A549 (cell line): Measurements from ENCODE around the gene KIFC1. TPM values are rescaled to one million over a fixed set of nuclear protein-coding genes. Genes with fewer than 3 reads are reported as not detected.
"Not testable (repeated sequence)": the region's sequence is repeated elsewhere in the genome, so short reads cannot be mapped to it uniquely, and the experiment has no call there.

ENCODE experiments used
- ATAC-seq, 2 experiments: fragments of 200-7000 bp in 1 of 2; fragments of >200 bp in 1 of 2; cut with Nextera tagmentation in 1 of 2; cut with Tn5 transposase in 1 of 2; 3 replicates each; pipeline versions ENCODE4 v1.8.0 to v1.9.1; 2018 to 2020; ENCODE audit warnings: mild to moderate bottlenecking in 1 of 2, moderate library complexity in 1 of 2
- CTCF ChIA-PET: fragments of 300-600 bp; sonication (Branson Sonifier 250); formaldehyde crosslinking; extraction: SDS; loops from one replicate; lab custom pipeline; 2021; ENCODE audit warnings: antibody characterized with exemption, inconsistent platforms; lab: Yijun Ruan, JAX
- POLR2A ChIA-PET: fragments of 350-600 bp; formaldehyde crosslinking; extraction: SDS; loops from one replicate; lab custom pipeline; 2021; ENCODE audit warnings: antibody characterized with exemption, inconsistent platforms; lab: Yijun Ruan, JAX
- DNase-seq, 2 experiments: peaks; one replicate each; pipeline versions ENCODE4 v3.0.0 to v3.0.0-alpha.2; 2011 to 2016; ENCODE audit warnings: low read depth in 1 of 2, low spot score in 1 of 2
- FAIRE-seq: peaks from 2 replicates; lab custom pipeline; 2011; peaks lifted over from hg19 to GRCh38; lab: Jason Lieb, UNC
- H3K27ac ChIP-seq, 2 experiments: fragments of >200 bp; sonication (Bioruptor Twin); formaldehyde crosslinking; 3 replicates each; pipeline ENCODE4 v1.5.1; 2016 to 2017
- H3K4me1 ChIP-seq: fragments of >200 bp; sonication (Bioruptor Twin); formaldehyde crosslinking; 3 replicates; pipeline ENCODE4 v1.6.1; 2016
- H3K4me2 ChIP-seq: fragments of >200 bp; sonication (Bioruptor Twin); formaldehyde crosslinking; 3 replicates; pipeline ENCODE4 v1.6.1; 2016
- H3K4me3 ChIP-seq: fragments of >200 bp; sonication (Bioruptor Twin); formaldehyde crosslinking; 3 replicates; pipeline ENCODE4 v1.5.1; 2016
- H3K9me3 ChIP-seq: fragments of >200 bp; sonication (Bioruptor Twin); formaldehyde crosslinking; 3 replicates; pipeline ENCODE4 v1.6.1; 2016
- CEBPB ChIP-seq, 2 experiments: fragments of >200 bp in 1 of 2; sonication (Bioruptor Twin) in 1 of 2; formaldehyde crosslinking in 1 of 2; IDR thresholded peaks; 2 replicates each; pipeline ENCODE4 v1.6.1; 2012 to 2016
- EHMT2 ChIP-seq: fragments of 200-600 bp; sonication (generic); IDR thresholded peaks from 2 replicates; pipeline ENCODE4 v1.6.1; 2016; ENCODE audit warnings: antibody characterized with exemption, low read depth, mild to moderate bottlenecking, moderate library complexity
- EP300 ChIP-seq, 2 experiments: fragments of >200 bp; sonication (Bioruptor Twin); formaldehyde crosslinking; IDR thresholded peaks; 2 replicates in 1 of 2; 3 replicates in 1 of 2; pipeline ENCODE4 v1.6.1; 2016 to 2017
- GATA3 ChIP-seq: IDR thresholded peaks from 2 replicates; pipeline ENCODE4 v1.6.1; 2012; ENCODE audit warnings: borderline replicate concordance
- HES2 ChIP-seq: fragments of >200 bp; sonication (Bioruptor Twin); formaldehyde crosslinking; IDR thresholded peaks from 2 replicates; pipeline ENCODE4 v1.6.1; 2016
- HOXB5 ChIP-seq: fragments of 250-450 bp; sonication (Bioruptor Pico); IDR thresholded peaks from 2 replicates; pipeline ENCODE4 v1.5.0; 2020; ENCODE audit warnings: mild to moderate bottlenecking, moderate library complexity
- JUN ChIP-seq, 2 experiments: fragments of >200 bp; sonication (Bioruptor Twin); formaldehyde crosslinking; IDR thresholded peaks; 2 replicates in 1 of 2; 3 replicates in 1 of 2; pipeline ENCODE4 v1.6.1; 2016 to 2017
- MAFK ChIP-seq: fragments of 450-650 bp; IDR thresholded peaks from 2 replicates; pipeline ENCODE4 v1.6.1; 2014; ENCODE audit not compliant: partially characterized antibody
- MYC ChIP-seq: IDR thresholded peaks from 2 replicates; pipeline ENCODE4 v1.6.1; 2012; ENCODE audit warnings: mild to moderate bottlenecking, inconsistent platforms, low read length, improper control_type of control experiment, borderline replicate concordance
- NR3C1 ChIP-seq: fragments of >200 bp; sonication (Bioruptor Twin); formaldehyde crosslinking; IDR thresholded peaks from 3 replicates; pipeline ENCODE4 v1.6.1; 2017
- RNF2 ChIP-seq: fragments of 200-600 bp; sonication (generic); IDR thresholded peaks from 2 replicates; pipeline ENCODE4 v1.6.1; 2016; ENCODE audit warnings: low read depth, mild to moderate bottlenecking, antibody characterized with exemption, moderate library complexity, borderline replicate concordance
- SMC3 ChIP-seq: fragments of >200 bp; sonication (Bioruptor Twin); formaldehyde crosslinking; IDR thresholded peaks from 3 replicates; pipeline ENCODE4 v1.6.1; 2018; ENCODE audit warnings: inconsistent platforms
- TP53 ChIP-seq: fragments of 250-450 bp; sonication (Bioruptor Pico); IDR thresholded peaks from 2 replicates; pipeline ENCODE4 v1.5.0; 2021; ENCODE audit warnings: mild to moderate bottlenecking, moderate library complexity
- whole genome bisulfite sequencing: methylation state at CpG from one replicate; pipeline ENCODE4 v1.1.6; 2017; ENCODE audit errors: missing lambda C conversion rate; 5-methylcytosine and 5-hydroxymethylcytosine counted together
- polyA plus RNA-seq, 4 experiments: library from polyadenylated mRNA; depleted of rRNA in 3 of 4; stranded (reverse); fragments of >200 nt; fragmentation: RNase III in 1 of 4; extraction: RNeasy Plus Mini Kit Qiagen cat#74134 plus additional on column Dnase treatment in 1 of 4; gene quantifications; 2 replicates in 3 of 4; 3 replicates in 1 of 4; pipeline ENCODE4 v1.2.3, GENCODE V29; 2011 to 2017
- TF ChIP-seq, protein P1 (sequence below): fragments of 250-450 bp; sonication (Bioruptor Pico); IDR thresholded peaks from 2 replicates; pipeline ENCODE4 v1.5.0; 2020; ENCODE audit warnings: low read depth, mild to moderate bottlenecking, moderate library complexity
- TF ChIP-seq, protein P2 (sequence below): fragments of 450-650 bp; IDR thresholded peaks from 2 replicates; pipeline ENCODE4 v1.6.1; 2014; ENCODE audit warnings: antibody characterized with exemption

KIFC1 gene
- polyA plus RNA-seq, 2 of the 4 experiments (the other 2 are of a cell fraction), result 23.9 to 30.5 TPM

DNA sequence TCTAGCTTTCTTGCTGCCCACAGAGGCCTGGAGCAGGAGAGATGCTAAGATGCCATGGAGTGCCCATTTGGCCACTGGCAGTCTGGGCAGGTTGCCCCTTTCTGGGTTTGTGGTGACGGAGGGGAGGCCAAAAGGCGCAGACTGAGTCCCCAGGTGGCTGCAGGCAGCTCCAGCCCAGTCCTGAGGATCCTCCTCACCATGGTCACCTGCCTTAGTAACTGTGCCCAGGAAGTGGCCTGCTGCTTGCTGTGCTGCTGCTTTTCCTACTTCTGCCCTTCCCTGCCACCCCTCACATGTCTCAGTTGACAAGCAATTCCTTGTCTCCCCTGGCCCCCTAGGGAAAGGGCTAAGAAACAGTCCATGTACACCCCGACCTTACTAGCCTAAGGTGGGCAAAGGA, 35.3 kb upstream of the KIFC1 start:
- Histone ChIP-seq H3K4me1 (peaks cover 6% of the 10 kb centered on the region; the same call in 2 of the 3 replicates), H3K9me3 (no peaks in the 10 kb centered on the region), H3K4me2 (no peak overlapping the region), H3K27ac (0 out of 6 replicates have a peak overlapping the region, but pooled peaks of 1 of the 2 experiments have one; percentile 17), H3K4me3 (no peak overlapping the region)
- POLR2A ChIA-PET, result no interaction called here
- 92% methylated on average over 2 of the region's 3 CpGs for WGBS
- no peak for ATAC-seq
- CTCF ChIA-PET, result no interaction called here
- FAIRE-seq, result no peak
- TF ChIP-seq TP53 (CRISPR knock-in tag) (no peak), EP300 (IDR thresholded peaks at IDR 0.05) (no peak), EHMT2 (no peak), RNF2 (no peak)
- no peak for DNase-seq

- H3K9me3 ChIP-seq, POLR2A ChIA-PET, H3K27ac ChIP-seq, ATAC-seq, FAIRE-seq, H3K4me1 ChIP-seq, H3K4me3 ChIP-seq: not testable (repeated sequence)
- 56% methylated on average over 13 of the region's 13 CpGs for whole genome bisulfite sequencing
- peak overlapping the region; percentile 28; the same call in 2 of the 3 replicates for H3K4me2 ChIP-seq
- DNase-seq, result peak in 1 of 2 experiments; percentile 44
- CTCF ChIA-PET, result interaction anchor here (2.5 kb wide), 1 partner anchor 12 kb away, joined by 13 read pairs; no protein-coding TSS in a partner anchor
These were observed 34.3 kb upstream of the KIFC1 start for GRCh38 chr6:33357160-33357871.

DNA sequence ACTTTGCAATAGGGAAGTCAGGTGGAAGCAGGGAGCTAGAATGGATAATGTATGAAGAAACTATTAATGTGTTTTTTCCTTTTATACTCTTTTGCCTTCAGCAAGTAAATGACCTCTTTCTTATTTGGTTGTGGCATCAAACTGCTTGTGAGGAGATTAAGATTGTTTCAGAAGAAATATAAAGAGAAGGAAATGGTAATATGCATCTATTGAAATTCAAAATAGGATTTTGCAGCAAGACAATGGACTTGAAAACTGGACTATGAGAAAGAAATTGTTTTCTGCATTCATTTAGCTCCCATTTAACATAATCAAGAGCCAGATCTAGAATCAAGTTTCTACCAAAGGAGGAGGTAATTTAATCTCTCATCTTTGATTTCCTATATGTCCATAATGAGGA, 32.3 kb upstream of the KIFC1 start:
- no peak for FAIRE-seq
- DNase-seq, result no peak
- POLR2A ChIA-PET, result no interaction called here

DNA sequence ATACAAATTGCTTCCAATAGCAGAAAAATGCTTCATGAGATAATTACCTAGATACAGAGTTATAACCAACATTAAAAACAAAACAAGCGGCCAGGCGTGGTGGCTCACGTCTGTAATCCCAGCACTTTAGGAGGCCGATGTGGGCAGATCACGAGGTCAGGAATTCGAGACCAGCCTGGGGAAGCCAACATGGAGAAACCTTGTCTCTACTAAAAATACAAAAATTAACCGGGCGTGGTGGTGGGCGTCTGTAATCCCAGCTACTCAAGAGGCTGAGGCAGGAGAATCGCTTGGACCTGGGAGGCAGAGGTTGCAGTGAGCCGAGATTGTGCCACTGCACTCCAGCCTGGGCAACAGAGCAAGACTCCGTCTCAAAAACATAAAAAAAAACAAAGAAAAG, 28.1 kb upstream of the KIFC1 start:
- DNase-seq, POLR2A ChIA-PET, H3K9me3 ChIP-seq, H3K4me3 ChIP-seq, FAIRE-seq, CTCF ChIA-PET, H3K27ac ChIP-seq, H3K4me1 ChIP-seq, ATAC-seq, H3K4me2 ChIP-seq: not testable (repeated sequence)
- 85% methylated on average over 12 of the region's 12 CpGs for WGBS

More for the DNA sequence above, 32.3 kb upstream of the KIFC1 start:
- Histone ChIP-seq H3K4me2 (no peak overlapping the region), H3K4me3 (no peak overlapping the region), H3K9me3 (no peaks in the 10 kb centered on the region), H3K27ac (no peak overlapping the region), H3K4me1 (peaks cover 6% of the 10 kb centered on the region; the same call in 2 of the 3 replicates)
- CTCF ChIA-PET, result interaction anchor here (0.9 to 2.5 kb wide), 3 partner anchors 14 to 31 kb away, joined by 4 to 13 read pairs (median 7); no protein-coding TSS in a partner anchor
- TF ChIP-seq JUN (IDR thresholded peaks at IDR 0.05) (no peak), HES2 (no peak), CEBPB (IDR thresholded peaks at IDR 0.05) (no peak), MAFK (no peak), GATA3 (no peak), NR3C1 (no peak), EHMT2 (no peak), SMC3 (no peak), HOXB5 (CRISPR knock-in tag) (no peak), EP300 (IDR thresholded peaks at IDR 0.05) (no peak), MYC (no peak)
- TF ChIP-seq, protein P1, sequence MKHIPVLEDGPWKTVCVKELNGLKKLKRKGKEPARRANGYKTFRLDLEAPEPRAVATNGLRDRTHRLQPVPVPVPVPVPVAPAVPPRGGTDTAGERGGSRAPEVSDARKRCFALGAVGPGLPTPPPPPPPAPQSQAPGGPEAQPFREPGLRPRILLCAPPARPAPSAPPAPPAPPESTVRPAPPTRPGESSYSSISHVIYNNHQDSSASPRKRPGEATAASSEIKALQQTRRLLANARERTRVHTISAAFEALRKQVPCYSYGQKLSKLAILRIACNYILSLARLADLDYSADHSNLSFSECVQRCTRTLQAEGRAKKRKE (CRISPR knock-in tag), result no peak
- TF ChIP-seq, protein P2, sequence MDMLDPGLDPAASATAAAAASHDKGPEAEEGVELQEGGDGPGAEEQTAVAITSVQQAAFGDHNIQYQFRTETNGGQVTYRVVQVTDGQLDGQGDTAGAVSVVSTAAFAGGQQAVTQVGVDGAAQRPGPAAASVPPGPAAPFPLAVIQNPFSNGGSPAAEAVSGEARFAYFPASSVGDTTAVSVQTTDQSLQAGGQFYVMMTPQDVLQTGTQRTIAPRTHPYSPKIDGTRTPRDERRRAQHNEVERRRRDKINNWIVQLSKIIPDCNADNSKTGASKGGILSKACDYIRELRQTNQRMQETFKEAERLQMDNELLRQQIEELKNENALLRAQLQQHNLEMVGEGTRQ, result no peak
- no peak for ATAC-seq

DNA sequence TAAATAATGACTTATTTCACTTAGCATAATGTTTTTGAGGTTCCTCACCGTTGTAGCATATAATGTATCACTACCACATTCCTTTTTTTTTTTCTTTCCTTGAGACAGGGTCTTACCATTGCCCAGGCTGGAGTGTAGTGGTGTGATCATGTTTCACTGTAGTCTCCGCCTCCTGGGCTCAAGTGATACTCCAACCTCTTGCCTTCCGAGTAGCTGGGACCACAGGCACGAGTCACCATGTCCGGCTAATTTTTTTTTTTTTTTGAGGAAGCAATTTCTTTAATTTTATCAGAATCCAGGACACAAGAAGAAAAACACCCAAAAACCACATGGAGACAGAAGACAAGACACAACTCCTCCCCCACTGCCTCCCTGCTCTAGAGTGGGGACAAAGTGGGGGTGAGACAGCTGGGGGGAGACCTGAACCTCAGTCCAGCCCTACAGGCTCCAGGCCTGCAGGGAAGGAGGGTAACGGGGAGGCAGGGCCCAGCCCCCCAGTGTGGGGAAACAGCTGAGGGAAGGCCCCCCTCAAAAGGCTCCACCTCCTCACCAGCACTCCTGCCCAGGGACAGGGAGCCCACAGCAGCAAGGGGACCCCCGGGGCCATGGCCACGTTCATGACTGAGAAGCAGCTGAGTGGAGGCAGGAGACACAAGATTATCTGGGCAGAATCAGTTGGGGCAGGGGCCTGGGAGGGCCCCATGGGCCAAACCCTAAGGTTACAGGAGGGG, 27.0 kb upstream of the KIFC1 start:
- CTCF ChIA-PET, result interaction anchor here (0.5 to 2.1 kb wide), 3 partner anchors 11 to 44 kb away, joined by 3 to 8 read pairs (median 3); no protein-coding TSS in a partner anchor
- H3K4me2 ChIP-seq, H3K4me1 ChIP-seq, FAIRE-seq, H3K27ac ChIP-seq, H3K4me3 ChIP-seq, POLR2A ChIA-PET, H3K9me3 ChIP-seq: not testable (repeated sequence)
- 47% methylated on average over 5 of the region's 8 CpGs for WGBS
- peak; percentile 49 to 59; a peak in 2 of 6 replicates for ATAC-seq
- DNase-seq, result peak in 1 of 2 experiments; percentile 26

DNA sequence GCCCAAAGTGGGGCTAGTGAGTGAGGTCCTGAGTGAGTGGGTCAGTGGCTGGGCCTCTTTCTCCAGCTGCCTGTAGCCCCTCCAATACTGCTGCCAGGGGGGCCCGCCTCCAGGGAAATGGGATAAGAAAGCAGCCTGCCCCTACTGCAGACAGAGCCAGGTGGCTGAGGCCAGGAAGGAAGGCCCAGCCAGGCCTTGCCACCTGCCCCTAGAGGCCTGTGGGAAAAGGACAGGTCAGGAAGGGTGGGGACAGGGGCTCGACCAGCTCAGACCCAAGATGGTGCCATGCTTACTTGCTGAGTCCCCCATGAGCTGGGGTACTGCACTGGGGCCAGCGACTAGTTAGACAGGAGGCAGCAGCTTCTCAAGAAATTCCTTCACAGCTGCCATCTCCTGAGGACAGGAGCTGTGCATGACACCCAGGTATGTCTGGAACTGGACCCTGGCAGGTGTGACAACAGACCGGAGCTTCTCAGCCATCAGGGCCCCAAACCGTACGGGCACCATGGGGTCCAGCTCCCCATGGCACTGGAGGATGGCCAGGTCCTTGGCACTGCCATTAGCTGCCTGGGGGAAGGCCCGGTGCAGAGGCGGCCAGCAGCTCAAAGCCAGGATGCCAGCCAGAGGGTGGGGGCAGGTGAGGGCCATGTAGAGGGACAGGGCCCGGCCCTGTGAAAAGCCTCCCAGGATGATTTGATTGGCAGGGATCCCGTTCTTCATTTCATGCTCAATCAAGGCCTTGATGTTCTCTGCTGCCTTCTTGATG, 26.2 kb upstream of the KIFC1 start:
- H3K4me3 ChIP-seq, H3K4me1 ChIP-seq, FAIRE-seq, POLR2A ChIA-PET, H3K27ac ChIP-seq, H3K4me2 ChIP-seq, DNase-seq, H3K9me3 ChIP-seq: not testable (repeated sequence)
- ATAC-seq, result peak; percentile 54 to 75; a peak in 5 of 6 replicates
- CTCF ChIA-PET, result interaction anchor here (0.5 to 2.1 kb wide), 2 partner anchors 10 to 38 kb away, joined by 3 to 8 read pairs; no protein-coding TSS in a partner anchor
- 69% methylated on average over 4 of the region's 10 CpGs for WGBS
